ENCODE measurements around the gene SETBP1.

The SETBP1 gene

DNA sequence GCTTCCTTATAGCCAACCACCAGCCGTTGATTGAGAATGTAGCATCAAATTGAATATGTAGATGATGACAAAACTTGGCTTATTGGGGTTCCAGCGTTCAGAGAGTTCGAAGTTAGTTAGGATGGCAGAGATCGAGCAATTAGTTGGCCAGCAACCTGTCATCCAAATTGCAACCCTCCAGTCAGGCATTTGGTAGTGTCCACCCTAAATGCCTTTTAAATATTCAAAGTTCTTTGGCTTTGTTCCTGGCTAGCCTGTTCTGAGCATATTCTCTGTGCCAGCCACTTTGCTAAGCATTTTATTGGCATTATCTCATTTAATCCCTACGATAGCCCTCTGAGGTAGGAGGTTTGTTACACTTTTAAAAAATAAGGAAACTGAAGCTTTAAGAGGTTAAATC is 342.8 kb downstream of the SETBP1 start:
- no peak for DNase-seq (ENCODE audit: low read depth in 2 of 2)

DNA sequence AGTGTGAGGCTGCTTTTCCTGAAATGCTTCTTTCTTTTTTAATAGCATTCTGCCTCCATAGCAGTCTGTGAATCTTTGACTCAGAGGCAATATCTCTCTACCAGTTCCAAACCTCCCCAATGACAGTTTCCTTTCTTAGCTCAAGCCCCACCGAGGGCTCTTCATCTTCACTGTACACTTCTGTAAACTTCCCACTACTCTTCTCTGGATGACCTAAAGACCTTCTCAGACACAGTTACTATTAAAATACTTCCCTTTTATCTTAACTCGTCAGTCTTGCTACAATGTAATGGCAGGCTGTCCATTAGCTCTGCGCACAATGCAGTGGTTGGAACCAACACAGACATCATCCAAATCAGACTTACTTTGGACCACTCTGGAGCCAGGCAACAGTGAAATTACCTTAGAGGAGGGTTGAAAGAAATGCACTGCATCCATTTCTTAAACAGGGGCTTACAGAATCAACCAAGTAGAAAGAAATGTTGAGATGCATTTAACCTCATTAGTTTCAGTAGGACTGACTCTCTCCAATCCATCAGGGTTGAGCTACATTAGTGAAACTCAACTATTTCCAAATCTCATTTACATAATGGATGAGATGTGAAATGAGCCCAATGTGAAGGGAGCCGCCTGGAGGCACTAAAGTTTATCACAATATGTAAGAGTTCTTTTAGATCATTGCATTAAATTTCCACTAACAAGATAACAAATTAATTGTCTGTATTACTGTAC is 343.8 kb downstream of the SETBP1 start:
- no peak for DNase-seq (ENCODE audit: low read depth in 2 of 2)

GRCh38 chr18:45025089-45025450 is 344.4 kb downstream of the SETBP1 start:
- no peak for DNase-seq (ENCODE audit: low read depth in 2 of 2)

GRCh38 chr18:45026162-45026561 is 345.5 kb downstream of the SETBP1 start:
- DNase-seq (ENCODE audit: low read depth in 2 of 2) = no peak

- DNase-seq (ENCODE audit: low read depth in 2 of 2) = no peak
These were observed 353.5 kb downstream of the SETBP1 start for GRCh38 chr18:45034179-45034578.

DNA sequence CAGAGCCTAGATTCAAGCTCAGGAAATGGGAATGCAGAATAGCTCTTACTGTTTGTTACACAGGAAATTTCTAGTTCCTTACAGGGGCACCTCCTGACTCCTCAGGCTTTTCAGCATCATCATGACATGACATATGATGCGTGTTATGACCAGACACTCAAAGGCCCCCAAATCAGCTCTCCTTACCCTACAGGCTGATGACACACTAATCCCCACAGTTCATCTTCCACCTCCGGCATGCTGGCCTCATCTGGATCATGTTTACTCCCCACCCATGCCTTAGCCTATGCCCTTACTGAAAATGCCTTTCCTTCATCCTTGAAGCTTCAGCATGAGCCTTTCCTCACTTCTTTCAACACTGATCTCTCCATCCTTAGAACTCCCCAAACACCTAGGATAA is 356.9 kb downstream of the SETBP1 start:
- no peak for DNase-seq (ENCODE audit: low read depth in 2 of 2)

GRCh38 chr18:45039376-45039775 is 358.7 kb downstream of the SETBP1 start:
- DNase-seq (ENCODE audit: low read depth in 2 of 2) = no peak

DNA sequence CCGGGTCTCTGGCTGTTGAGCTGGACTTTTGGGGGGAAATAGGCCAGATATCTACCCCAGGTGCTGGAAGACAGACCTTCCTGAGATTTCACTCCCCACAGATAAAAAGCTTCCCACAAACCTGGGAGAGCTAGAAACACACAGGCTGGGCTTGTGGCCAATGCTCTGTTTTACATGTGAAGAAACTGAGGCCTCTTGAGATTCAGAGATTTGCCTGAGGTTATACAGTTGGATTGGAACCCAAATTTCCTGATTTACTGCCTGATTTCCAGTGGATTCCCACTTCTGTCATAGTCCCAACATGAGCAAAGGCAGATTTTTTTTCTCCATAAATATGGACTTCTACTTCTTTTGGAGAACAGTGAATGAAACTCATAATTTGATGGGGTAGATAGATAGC is 360.2 kb downstream of the SETBP1 start:
- DNase-seq (ENCODE audit: low read depth in 2 of 2) = no peak

- no peak for DNase-seq (ENCODE audit: low read depth in 2 of 2)
These were observed 364.1 kb downstream of the SETBP1 start for GRCh38 chr18:45044787-45045186.

DNA sequence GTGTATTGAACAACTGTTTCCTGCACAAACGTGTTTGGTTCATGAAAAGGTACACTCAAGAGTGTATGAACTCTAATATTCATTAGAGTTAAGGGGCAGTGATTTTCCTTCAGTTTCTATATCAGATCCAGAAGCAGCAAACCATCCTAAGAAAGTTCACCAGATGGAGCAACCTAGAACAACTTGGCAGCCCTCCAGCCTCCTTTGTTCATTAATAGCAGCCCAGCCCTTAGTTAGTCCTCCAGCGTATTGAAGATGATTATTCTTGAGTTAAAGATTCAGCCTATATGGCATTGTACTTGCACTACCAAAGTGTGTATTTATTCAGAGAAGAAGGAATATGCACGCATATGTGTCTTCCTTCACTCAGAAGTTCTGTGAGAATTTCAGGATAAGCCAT is 365.5 kb downstream of the SETBP1 start:
- no peak for DNase-seq (ENCODE audit: low read depth in 2 of 2)

- no peak for DNase-seq (ENCODE audit: low read depth in 2 of 2)
These were observed 366.3 kb downstream of the SETBP1 start for GRCh38 chr18:45046961-45047360.

DNA sequence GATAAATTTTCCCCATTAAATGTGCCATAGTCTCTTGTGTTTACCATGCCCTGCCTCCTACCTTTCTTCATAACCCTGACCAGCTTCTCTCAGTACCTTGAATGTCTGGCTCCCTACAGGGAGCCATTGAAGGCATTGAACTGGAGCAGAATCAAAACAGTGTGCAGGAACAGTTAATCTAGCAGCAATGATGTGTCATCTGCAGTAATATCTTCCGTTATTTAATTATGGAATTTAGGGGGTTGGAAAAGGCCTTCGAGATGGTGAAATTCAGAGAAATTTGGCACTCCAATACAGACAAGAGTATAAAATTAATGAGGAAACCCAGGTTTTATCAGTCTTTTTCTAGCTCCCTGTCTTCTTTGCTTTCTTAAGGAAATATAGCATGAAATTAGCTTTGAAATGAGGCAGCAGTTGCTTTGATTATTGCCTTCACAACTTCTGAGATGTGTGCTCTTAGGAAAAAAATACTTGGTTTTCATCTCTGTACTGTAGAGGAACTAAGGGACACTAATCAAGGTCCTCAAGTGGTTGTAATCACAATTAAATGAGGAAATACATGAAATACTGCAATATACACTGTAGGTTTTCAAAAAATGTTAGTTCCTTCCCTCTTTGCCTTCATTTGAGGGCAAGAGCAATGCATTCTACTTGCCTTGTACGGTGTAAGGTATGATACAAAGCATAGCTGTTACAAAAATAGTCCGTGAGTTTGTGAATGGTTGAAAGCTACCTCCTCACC is 369.1 kb downstream of the SETBP1 start:
- no peak for DNase-seq (ENCODE audit: low read depth in 2 of 2)

DNA sequence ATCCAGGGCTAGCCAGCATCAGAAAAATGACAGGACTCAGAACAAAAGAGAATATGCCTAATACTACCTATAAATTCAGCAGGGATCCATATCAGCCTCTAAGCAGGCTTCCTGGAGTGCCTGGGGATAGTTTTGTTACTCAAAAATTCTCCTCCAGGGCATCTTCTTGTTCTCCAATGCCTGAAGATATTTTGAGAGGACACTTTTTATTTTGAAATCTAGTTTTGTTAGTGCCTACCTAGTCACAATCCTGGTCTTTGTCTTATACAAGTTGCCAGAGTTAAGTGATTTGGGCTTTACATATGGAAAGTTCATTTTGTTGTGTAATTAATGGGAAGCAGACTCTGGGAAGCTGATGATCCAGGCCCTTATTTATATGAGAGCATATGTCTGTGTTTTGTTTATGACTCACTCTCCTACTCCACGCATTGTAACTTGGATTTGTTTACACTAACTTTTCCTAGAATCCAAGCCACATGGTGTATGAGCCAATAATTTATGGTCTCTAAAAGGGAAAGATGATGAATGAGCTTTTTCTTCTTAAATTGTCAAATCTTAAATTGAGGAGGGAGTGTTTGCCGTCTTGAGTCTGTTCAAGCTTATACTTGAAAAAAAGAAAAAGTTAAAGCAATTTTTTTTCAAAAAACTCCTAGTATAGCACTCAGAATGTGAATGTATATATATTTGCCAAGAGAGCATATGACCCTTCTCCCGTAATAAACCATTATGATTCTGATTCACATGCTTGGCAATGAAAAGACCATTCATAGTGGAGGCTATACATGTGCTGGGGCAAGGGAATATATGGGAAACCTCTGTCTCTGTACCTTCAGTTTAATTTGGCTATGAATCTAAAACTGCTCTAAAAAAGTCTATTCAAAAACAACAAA is 370.3 kb downstream of the SETBP1 start:
- peak; percentile 94 to 95 for DNase-seq (ENCODE audit: low read depth in 2 of 2)

DNA sequence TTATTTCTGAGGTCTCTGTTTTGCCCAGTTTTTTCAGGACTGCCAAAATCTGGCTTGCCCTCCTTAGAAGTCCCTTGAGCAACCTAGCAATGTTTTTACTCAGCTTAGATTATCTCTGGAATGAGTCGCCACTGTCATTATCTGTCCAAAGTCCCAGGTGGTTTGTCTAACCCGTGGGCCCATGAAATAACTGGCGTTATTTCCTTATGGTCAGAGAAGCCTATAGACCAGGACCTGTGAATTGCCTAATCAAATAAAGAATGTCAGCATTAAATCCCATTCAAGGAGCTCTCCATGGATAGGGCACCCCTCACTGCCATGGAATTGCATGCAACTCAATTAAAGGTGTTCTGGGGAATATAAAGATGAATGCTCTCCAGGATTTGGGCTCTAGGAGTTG is 373.9 kb downstream of the SETBP1 start:
- DNase-seq (ENCODE audit: low read depth in 2 of 2) = no peak

GRCh38 chr18:45055811-45056210 is 375.1 kb downstream of the SETBP1 start:
- no peak for DNase-seq (ENCODE audit: low read depth in 2 of 2)

- peak in 1 of 2 experiments; percentile 40 for DNase-seq (ENCODE audit: low read depth in 2 of 2)
These were observed 376.2 kb downstream of the SETBP1 start for GRCh38 chr18:45056926-45057325.

GRCh38 chr18:45057955-45058600 is 377.4 kb downstream of the SETBP1 start:
- no peak for DNase-seq (ENCODE audit: low read depth in 2 of 2)

- peak; percentile 59 to 61 for DNase-seq (ENCODE audit: low read depth in 2 of 2)
These were observed 379.0 kb downstream of the SETBP1 start for GRCh38 chr18:45059695-45060094.

GRCh38 chr18:45060102-45060501 is 379.4 kb downstream of the SETBP1 start:
- no peak for DNase-seq (ENCODE audit: low read depth in 2 of 2)

- DNase-seq (ENCODE audit: low read depth in 2 of 2) = no peak
These were observed 380.7 kb downstream of the SETBP1 start for GRCh38 chr18:45061359-45061758.

DNA sequence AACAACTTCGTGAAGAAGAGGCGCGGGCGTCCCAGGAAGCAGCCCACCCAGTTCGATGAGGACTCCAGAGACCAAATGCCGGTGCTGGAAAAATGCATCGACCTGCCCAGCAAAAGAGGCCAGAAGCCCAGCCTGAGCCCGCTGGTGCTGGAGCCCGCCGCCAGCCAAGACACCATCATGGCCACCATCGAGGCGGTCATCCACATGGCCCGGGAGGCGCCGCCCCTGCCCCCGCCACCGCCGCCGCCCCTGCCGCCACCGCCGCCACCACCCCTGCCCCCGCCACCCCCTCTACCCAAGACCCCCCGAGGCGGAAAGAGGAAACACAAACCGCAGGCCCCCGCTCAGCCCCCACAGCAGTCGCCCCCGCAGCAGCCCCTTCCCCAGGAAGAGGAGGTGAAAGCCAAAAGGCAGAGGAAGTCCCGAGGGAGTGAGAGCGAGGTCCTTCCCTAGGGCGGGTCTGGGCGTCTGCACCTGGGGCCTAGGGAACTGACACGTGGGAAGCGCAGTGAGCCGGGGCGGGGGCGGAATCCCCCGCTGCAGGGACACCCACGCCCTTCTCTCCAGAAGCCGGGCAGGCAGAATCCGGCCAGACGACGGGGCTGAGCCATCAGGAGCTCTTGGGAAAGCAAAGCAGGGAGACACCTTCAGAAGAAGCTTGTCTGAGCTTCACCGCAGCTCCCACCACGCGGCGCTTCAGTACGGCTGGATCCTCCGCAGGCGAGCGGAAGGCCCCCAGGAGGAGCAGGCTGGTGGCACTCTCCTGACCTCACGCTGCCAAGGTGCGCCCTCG is 382.8 kb downstream of the SETBP1 start:
- DNase-seq (ENCODE audit: low read depth in 2 of 2) = no peak
